ENCODE data around the gene PPP4R2. TPM values are rescaled to one million over a fixed set of nuclear protein-coding genes. Genes with fewer than 3 reads are reported as not detected.

The PPP4R2 gene
- total and polyA plus RNA-seq, 2 of the 8 experiments (the other 6 are each of a cell fraction or from before 2014, with no cell fraction given) = 11.5 to 89.9 TPM

- H2BK5ac ChIP-seq (ENCODE audit: low read depth, low read length) = no peak overlapping the region
- no peak overlapping the region for H2AK5ac ChIP-seq (ENCODE audit: low read depth, low read length)
- H3K79me2 ChIP-seq (ENCODE audit: control insufficient read depth in 1 of 2, insufficient read depth in 2 of 2, low read length in 2 of 2) = no peaks in the 10 kb centered on the region
- H4K91ac ChIP-seq (replicated peaks; ENCODE audit: insufficient read length, low read length) = no peak overlapping the region
- WGBS, 2 experiments (ENCODE audit: extremely low coverage in 1 of 2, insufficient coverage in 1 of 2, insufficient read length in 1 of 2, insufficient replicate concordance in 2 of 2, low coverage in 1 of 2, low lambda C conversion rate in 2 of 2, missing lambda C conversion rate in 1 of 2) = 96% methylated on average over 8 of the region's 8 CpGs; no CpG with 5 or more reads in 1 of the 2 experiments
- no peak overlapping the region for H3K23ac ChIP-seq (ENCODE audit: insufficient read length)
- H2BK20ac ChIP-seq (ENCODE audit: low read length) = no peak overlapping the region
- H2BK12ac ChIP-seq (ENCODE audit: low read depth, low read length) = no peak overlapping the region
- no peak overlapping the region for H3K4me3 ChIP-seq (ENCODE audit: extremely low read depth in 1 of 4, insufficient read depth in 2 of 4, low read depth in 3 of 4, low read length in 4 of 4)
- H4K8ac ChIP-seq (ENCODE audit: extremely low read depth, insufficient read depth, low read length) = no peak overlapping the region
- no peak overlapping the region for H3K56ac ChIP-seq (replicated peaks; ENCODE audit: insufficient read length, low read depth, low read length)
- CTCF ChIA-PET (ENCODE audit: partially characterized antibody) = interaction anchor here (0.9 kb wide), 1 partner anchor 10 kb away, joined by 3 read pairs; no protein-coding TSS in a partner anchor
- no peaks in the 10 kb centered on the region for H4K20me1 ChIP-seq (replicated peaks in 1 of 2; ENCODE audit: control insufficient read depth in 1 of 2, insufficient read depth in 2 of 2, low read length in 2 of 2)
- no peak overlapping the region for H4K5ac ChIP-seq (ENCODE audit: insufficient read length, low read depth, low read length)
- no peak overlapping the region for H2BK120ac ChIP-seq (replicated peaks; ENCODE audit: low read depth, low read length)
- DNase-seq (ENCODE audit: low read depth in 1 of 2, low spot score in 2 of 2) (no peak), FAIRE-seq (no peak)
- no peaks in the 10 kb centered on the region for H3K23me2 ChIP-seq (ENCODE audit: low read depth, low read length)
- H3K36me3 ChIP-seq (ENCODE audit: control insufficient read depth in 2 of 4, insufficient read depth in 4 of 4, low read length in 3 of 4) = no peaks in the 10 kb centered on the region
- H3K4ac ChIP-seq (replicated peaks; ENCODE audit: insufficient read length, low read depth, low read length) = no peak overlapping the region
- no peak overlapping the region for H2BK15ac ChIP-seq (ENCODE audit: low read length)
- H3K14ac ChIP-seq (ENCODE audit: insufficient read length) = no peak overlapping the region
- H3K4me1 ChIP-seq (replicated peaks in 1 of 4; ENCODE audit: control insufficient read depth in 3 of 4, insufficient read depth in 4 of 4, low read length in 3 of 4) = peaks cover 0 to 10% (median 5%) of the 10 kb centered on the region in 4 experiments; a peak in 4 of 7 replicates
- no peak overlapping the region for H3K9ac ChIP-seq (replicated peaks in 1 of 4; ENCODE audit: extremely low read depth in 1 of 4, low read depth in 3 of 4, low read length in 3 of 4)
- no peaks in the 10 kb centered on the region for H3K79me1 ChIP-seq (ENCODE audit: low read depth, low read length)
- no peaks in the 10 kb centered on the region for H3K27me3 ChIP-seq (replicated peaks in 1 of 4; ENCODE audit: control insufficient read depth in 3 of 4, extremely low read depth in 1 of 4, insufficient read depth in 3 of 4, low read length in 3 of 4)
- H3K18ac ChIP-seq (ENCODE audit: extremely low read depth, low read length) = no peak overlapping the region
- H3K27ac ChIP-seq (ENCODE audit: low read depth, low read length) = no peak overlapping the region
- H2AFZ ChIP-seq (ENCODE audit: low read length) = no peak overlapping the region
- no peaks in the 10 kb centered on the region for H3K9me3 ChIP-seq (ENCODE audit: insufficient read depth in 2 of 2, low read depth in 1 of 2, low read length in 1 of 2)
- no peak overlapping the region for H3K4me2 ChIP-seq (ENCODE audit: insufficient read depth in 1 of 2, low read depth in 2 of 2, low read length in 2 of 2)
- POLR2A ChIA-PET (ENCODE audit: partially characterized antibody) = no interaction called here
Observed at GRCh38 chr3:72950372-72950771, 46.2 kb upstream of the PPP4R2 start.

Data from H1 (cell line).